ENCODE measurements around the gene ATP5F1C.
"Not testable (repeated sequence)": the region's sequence is repeated elsewhere in the genome, so short reads cannot be mapped to it uniquely, and the experiment has no call there.

The ATP5F1C gene

DNA sequence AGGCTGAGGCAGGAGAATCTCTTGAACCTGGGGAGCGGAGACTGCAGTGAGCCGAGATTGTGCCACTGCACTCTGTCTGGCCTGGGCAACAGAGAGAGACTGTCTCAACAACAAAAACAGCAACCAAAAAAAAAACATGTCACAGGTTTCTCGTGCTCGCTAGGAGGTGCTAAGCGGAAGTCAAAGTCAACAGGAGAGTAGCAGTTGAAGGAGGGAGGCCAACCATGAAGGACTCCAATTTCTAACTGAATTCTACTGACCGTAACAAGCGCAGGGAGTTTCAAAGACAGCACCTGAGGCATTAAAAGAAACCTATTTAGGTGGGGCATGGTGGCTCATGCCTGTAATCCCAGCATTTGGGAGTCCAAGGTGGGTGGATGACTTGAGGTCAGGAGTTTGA is 19.6 kb upstream of the ATP5F1C start:
- no peak for TF ChIP-seq POLR2AphosphoS5 (IDR thresholded peaks at IDR 0.05; ENCODE audit: low read depth, low read length)
- no peak for TF ChIP-seq TAF1 (IDR thresholded peaks at IDR 0.05; ENCODE audit: borderline replicate concordance, low read depth, low read length)
- no peak for TF ChIP-seq POLR2A (IDR thresholded peaks at IDR 0.05; ENCODE audit: low read depth, low read length)
- no peak for DNase-seq (ENCODE audit: insufficient read length)
- FAIRE-seq, result no peak

- TF ChIP-seq POLR2A (IDR thresholded peaks at IDR 0.05; ENCODE audit: low read depth, low read length), result no peak
- no peak for TF ChIP-seq POLR2AphosphoS5 (IDR thresholded peaks at IDR 0.05; ENCODE audit: low read depth, low read length)
- no peak for TF ChIP-seq TAF1 (IDR thresholded peaks at IDR 0.05; ENCODE audit: borderline replicate concordance, low read depth, low read length)
- DNase-seq (ENCODE audit: insufficient read length), result no peak
- no peak for FAIRE-seq
Observed at GRCh38 chr10:7773845-7774801, 13.9 kb upstream of the ATP5F1C start.

DNA sequence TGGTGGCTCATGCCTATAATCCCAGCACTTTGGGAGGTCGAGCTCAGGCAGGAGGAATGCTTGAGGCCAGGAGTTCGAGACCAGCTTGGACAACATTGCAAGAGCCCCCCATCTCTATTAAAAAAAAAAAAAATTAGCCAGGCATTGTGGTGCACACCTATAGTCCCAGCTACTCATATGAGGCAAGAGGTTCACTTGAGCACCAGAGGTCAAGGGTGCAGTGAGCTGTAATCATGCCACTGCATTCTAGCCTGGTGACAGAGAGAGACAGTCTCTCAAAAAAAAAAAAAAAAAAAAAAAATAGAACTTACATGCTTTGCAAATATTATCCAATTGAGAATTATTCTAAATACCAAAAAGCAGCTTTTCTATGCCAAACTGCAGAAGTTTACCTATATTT is 11.2 kb upstream of the ATP5F1C start:
- FAIRE-seq, result no peak
- no peak for DNase-seq (ENCODE audit: insufficient read length)
- TF ChIP-seq TAF1 (IDR thresholded peaks at IDR 0.05; ENCODE audit: borderline replicate concordance, low read depth, low read length) (no peak), POLR2A (IDR thresholded peaks at IDR 0.05; ENCODE audit: low read depth, low read length) (no peak), POLR2AphosphoS5 (IDR thresholded peaks at IDR 0.05; ENCODE audit: low read depth, low read length) (no peak)

DNA sequence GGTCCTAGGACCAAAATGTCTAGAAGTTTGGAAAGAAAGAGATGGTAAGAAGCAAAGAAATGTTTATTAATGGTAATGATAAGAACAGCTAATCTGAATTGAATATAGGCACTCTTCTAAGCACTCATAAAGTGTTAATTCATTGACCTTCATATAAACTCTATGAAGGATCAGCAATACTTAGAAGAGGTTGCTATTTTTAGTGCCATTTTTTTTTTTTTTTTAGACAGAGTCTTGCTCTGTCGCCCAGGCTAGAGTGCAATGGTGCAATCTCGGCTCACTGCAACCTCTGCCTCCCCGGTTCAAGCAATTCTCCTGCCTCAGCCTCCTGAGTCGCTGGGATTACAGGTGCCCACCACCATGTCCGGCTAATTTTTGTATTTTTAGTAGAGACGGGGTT is 5.8 kb upstream of the ATP5F1C start:
- not testable (repeated sequence) for DNase-seq (ENCODE audit: insufficient read length); FAIRE-seq

- no peak for FAIRE-seq
- TF ChIP-seq TAF1 (IDR thresholded peaks at IDR 0.05; ENCODE audit: borderline replicate concordance, low read depth, low read length), result no peak
- TF ChIP-seq POLR2A (IDR thresholded peaks at IDR 0.05; ENCODE audit: low read depth, low read length), result no peak
- no peak for TF ChIP-seq POLR2AphosphoS5 (IDR thresholded peaks at IDR 0.05; ENCODE audit: low read depth, low read length)
Observed at GRCh38 chr10:7786430-7786829, 1.5 kb upstream of the ATP5F1C start.

DNA sequence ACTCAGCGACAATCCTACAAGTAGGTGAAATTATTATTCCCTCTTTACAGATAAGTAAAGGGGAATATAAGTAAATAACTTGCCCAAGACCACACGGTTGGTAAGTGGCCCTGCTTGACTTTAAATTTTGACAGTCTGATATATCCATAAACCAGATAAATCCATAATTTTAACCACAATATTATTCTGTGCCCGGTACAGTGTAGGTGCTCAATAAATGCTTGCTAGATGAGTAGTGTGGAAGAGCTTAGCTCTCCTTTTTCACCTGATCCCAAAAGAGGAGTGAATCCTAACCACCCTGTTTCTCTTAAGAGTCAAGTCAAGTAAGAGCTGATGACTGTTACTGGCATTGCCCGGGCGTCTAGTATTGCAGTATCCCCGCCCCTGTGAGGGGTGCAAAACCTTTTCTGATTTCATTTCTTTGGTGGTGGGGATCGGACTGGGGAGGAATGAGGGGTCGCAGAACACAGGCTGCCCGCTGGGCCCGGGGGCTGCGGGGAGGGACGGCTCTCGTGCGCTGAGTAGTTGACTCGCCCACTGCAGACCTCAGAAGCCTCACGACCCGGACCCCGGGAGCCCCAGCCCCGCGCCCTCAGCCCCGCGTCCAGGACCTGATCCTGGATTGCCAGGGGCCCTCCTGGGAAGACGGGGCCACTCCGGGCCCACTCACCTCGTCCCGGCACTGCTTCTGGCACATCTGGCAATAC is 674 bp upstream of the ATP5F1C start:
- TF ChIP-seq TAF1 (IDR thresholded peaks at IDR 0.05; ENCODE audit: borderline replicate concordance, low read depth, low read length), result no peak
- TF ChIP-seq POLR2A (IDR thresholded peaks at IDR 0.05; ENCODE audit: low read depth, low read length), result no peak
- TF ChIP-seq POLR2AphosphoS5 (IDR thresholded peaks at IDR 0.05; ENCODE audit: low read depth, low read length), result no peak
- DNase-seq (ENCODE audit: insufficient read length), result no peak
- FAIRE-seq, result no peak

More at GRCh38 chr10:7786430-7786829, 1.5 kb upstream of the ATP5F1C start:
- DNase-seq (ENCODE audit: insufficient read length), result no peak

DNA sequence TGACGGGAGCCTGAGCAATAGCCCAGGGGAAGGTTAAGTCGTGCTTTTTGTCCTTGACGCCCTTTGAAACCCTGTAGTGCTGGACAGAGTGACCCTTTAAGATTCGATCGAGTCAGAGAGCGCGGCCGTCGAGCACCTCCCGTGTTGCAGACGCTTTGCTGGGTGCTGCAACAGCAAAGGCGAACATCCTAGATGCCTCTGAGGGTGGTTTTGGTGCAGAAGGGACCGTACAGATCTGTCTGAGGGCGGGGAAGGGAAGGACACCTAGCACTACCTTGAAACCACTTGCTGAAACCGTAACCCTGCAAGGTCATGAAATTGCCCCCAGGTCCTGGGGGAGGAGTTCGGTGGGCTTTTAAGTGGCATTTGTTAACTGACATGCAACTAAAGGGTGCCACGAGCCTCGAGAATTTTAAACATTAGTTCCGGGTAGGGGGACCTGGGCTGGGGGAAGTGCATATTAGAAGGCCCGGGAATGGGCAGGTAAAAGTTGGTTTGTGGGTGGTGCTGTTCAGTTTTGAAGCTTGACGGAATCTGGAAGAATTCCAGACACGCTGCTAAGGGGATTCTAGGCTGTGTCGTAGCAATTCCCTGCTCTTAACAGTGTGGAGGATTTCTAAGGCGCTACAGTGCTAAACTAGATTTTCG is 786 bp downstream of the ATP5F1C start:
- DNase-seq (ENCODE audit: insufficient read length), result no peak
- no peak for TF ChIP-seq POLR2A (IDR thresholded peaks at IDR 0.05; ENCODE audit: low read depth, low read length)
- TF ChIP-seq POLR2AphosphoS5 (IDR thresholded peaks at IDR 0.05; ENCODE audit: low read depth, low read length), result no peak
- no peak for TF ChIP-seq TAF1 (IDR thresholded peaks at IDR 0.05; ENCODE audit: borderline replicate concordance, low read depth, low read length)
- FAIRE-seq, result no peak

DNA sequence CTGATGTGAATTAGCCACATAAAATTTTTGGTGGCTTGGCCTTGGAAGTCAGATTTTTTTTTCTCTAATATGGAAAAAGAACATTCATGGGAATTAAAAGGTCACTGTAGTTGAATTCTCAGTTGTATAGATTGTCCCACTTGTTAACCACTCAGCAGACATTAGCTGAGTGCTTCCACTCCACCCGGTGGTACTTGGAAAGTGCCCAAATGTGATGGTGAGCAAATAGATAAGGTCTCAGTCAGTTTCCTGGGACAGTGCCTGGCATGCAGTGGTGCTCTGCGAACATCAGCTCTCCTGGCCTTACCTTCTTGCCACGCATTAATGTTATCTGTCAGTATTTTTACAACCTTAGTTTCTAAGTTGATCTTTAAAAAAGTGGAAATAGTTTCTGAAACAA is 1.4 kb downstream of the ATP5F1C start:
- FAIRE-seq, result no peak
- TF ChIP-seq POLR2AphosphoS5 (IDR thresholded peaks at IDR 0.05; ENCODE audit: low read depth, low read length) (no peak), TAF1 (IDR thresholded peaks at IDR 0.05; ENCODE audit: borderline replicate concordance, low read depth, low read length) (no peak), POLR2A (IDR thresholded peaks at IDR 0.05; ENCODE audit: low read depth, low read length) (no peak)
- DNase-seq (ENCODE audit: insufficient read length), result no peak

GRCh38 chr10:7792541-7792940 is 4.6 kb downstream of the ATP5F1C start:
- FAIRE-seq (no peak), DNase-seq (ENCODE audit: insufficient read length) (no peak)
- TF ChIP-seq TAF1 (IDR thresholded peaks at IDR 0.05; ENCODE audit: borderline replicate concordance, low read depth, low read length), result no peak
- TF ChIP-seq POLR2A (IDR thresholded peaks at IDR 0.05; ENCODE audit: low read depth, low read length), result no peak
- TF ChIP-seq POLR2AphosphoS5 (IDR thresholded peaks at IDR 0.05; ENCODE audit: low read depth, low read length), result no peak

DNA sequence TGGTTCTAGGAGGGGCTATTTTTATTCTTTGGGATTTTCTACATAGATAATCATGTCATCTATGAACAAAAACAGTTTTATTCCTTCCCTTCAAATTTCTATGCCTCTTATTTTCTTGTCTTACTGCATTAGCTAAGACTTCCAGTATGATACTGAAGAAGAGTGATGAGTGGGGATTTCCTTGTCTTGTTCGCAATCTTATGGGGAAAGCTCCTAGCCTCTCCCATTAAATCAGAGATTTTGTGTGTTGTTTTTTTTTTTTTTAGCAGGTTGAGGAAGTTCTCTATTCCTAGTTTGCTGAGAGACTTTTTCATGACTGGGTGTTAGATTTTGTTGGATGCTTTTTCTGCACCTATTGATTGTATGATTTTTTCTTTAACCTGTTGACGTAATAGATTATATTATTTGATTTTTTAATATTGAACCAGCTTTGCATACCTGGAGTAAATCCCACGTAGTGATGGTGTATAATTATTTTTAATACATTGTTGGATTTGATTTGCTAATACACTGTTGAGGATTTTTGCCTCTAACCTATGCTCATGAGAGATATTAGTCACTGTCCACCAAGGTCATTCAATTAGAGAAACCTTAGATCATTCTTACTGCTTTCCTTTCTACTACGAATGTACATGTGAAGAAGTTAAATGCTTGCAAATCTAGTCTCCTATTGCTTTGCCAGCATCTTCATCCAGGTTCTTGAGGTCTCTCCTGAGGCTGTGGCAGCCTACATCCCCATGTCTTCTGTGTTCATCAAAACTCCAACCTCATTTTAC is 6.5 kb downstream of the ATP5F1C start:
- no peak for FAIRE-seq
- no peak for TF ChIP-seq POLR2A (IDR thresholded peaks at IDR 0.05; ENCODE audit: low read depth, low read length)
- no peak for TF ChIP-seq TAF1 (IDR thresholded peaks at IDR 0.05; ENCODE audit: borderline replicate concordance, low read depth, low read length)
- TF ChIP-seq POLR2AphosphoS5 (IDR thresholded peaks at IDR 0.05; ENCODE audit: low read depth, low read length), result no peak
- no peak for DNase-seq (ENCODE audit: insufficient read length)

- DNase-seq (ENCODE audit: insufficient read length) (no peak), FAIRE-seq (no peak)
- no peak for TF ChIP-seq TAF1 (IDR thresholded peaks at IDR 0.05; ENCODE audit: borderline replicate concordance, low read depth, low read length)
- no peak for TF ChIP-seq POLR2AphosphoS5 (IDR thresholded peaks at IDR 0.05; ENCODE audit: low read depth, low read length)
- no peak for TF ChIP-seq POLR2A (IDR thresholded peaks at IDR 0.05; ENCODE audit: low read depth, low read length)
Observed at GRCh38 chr10:7795605-7796004, 7.6 kb downstream of the ATP5F1C start.

All from GM12892 (cell line).